A673 (cell line): ENCODE measurements around the gene EMILIN2. TPM values are rescaled to one million over a fixed set of nuclear protein-coding genes. Genes with fewer than 3 reads are reported as not detected.

ENCODE experiments used
- BruUV-seq: library from RNA; stranded (reverse); fragments of 400-500 nt; replicated peaks from 2 replicates; lab custom pipeline; 2021; lab: Mats Ljungman, UMichigan
- CTCF ChIA-PET: fragments of 300-600 bp; sonication (Branson Sonifier 250); formaldehyde crosslinking; loops from one replicate; lab custom pipeline; 2022; ENCODE audit warnings: antibody characterized with exemption; lab: Charles Lee
- POLR2A ChIA-PET: fragments of 300-600 bp; sonication (Branson Sonifier 250); formaldehyde crosslinking; loops from one replicate; lab custom pipeline; 2022; ENCODE audit warnings: antibody characterized with exemption; ENCODE audit not compliant: low non-redundant PET; lab: Charles Lee
- DNase-seq: peaks from one replicate; pipeline ENCODE4 v3.0.0-alpha.2; 2015; ENCODE audit warnings: low spot score
- H3K27ac ChIP-seq: fragments of 200-600 bp; sonication (generic); 2 replicates; pipeline ENCODE4 v1.5.1; 2016; ENCODE audit warnings: mixed run types, low read depth, mild to moderate bottlenecking, mixed read lengths, antibody characterized with exemption, low read length; ENCODE audit not compliant: poor library complexity, severe bottlenecking
- H3K27me3 ChIP-seq: fragments of 200-600 bp; sonication (generic); replicated peaks from 2 replicates; pipeline ENCODE4 v1.6.1; 2017; ENCODE audit warnings: mixed run types, low read depth, mild to moderate bottlenecking, mixed read lengths, antibody characterized with exemption, low read length; ENCODE audit not compliant: insufficient read depth, poor library complexity
- H3K36me3 ChIP-seq: fragments of 200-600 bp; sonication (generic); 2 replicates; pipeline ENCODE4 v1.6.1; 2016; ENCODE audit warnings: mixed run types, mild to moderate bottlenecking, mixed read lengths, antibody characterized with exemption, low read length; ENCODE audit not compliant: insufficient read depth, poor library complexity, severe bottlenecking
- H3K4me1 ChIP-seq: fragments of 200-600 bp; sonication (generic); 2 replicates; pipeline ENCODE4 v1.6.1; 2017; ENCODE audit warnings: mixed run types, mild to moderate bottlenecking, mixed read lengths, antibody characterized with exemption, low read length; ENCODE audit not compliant: insufficient read depth, poor library complexity, severe bottlenecking
- H3K4me3 ChIP-seq: fragments of 200-600 bp; sonication (generic); 2 replicates; pipeline ENCODE4 v1.5.1; 2016; ENCODE audit warnings: low read depth, mixed run types, mild to moderate bottlenecking, mixed read lengths, low read length; ENCODE audit not compliant: poor library complexity, severe bottlenecking
- H3K9me3 ChIP-seq: fragments of 200-600 bp; sonication (generic); 2 replicates; pipeline ENCODE4 v1.6.1; 2016; ENCODE audit warnings: mixed run types, low read depth, mild to moderate bottlenecking, mixed read lengths, antibody characterized with exemption, low read length; ENCODE audit not compliant: poor library complexity, severe bottlenecking
- CTCF ChIP-seq: fragments of 300-800, 200-600 bp; sonication (generic); conservative IDR thresholded peaks from 2 replicates; pipeline ENCODE4 v1.5.1; 2017; ENCODE audit warnings: low read depth, mild to moderate bottlenecking, antibody characterized with exemption, low read length, moderate library complexity, mixed read lengths
- EZH2 ChIP-seq: fragments of 200-600 bp; sonication (generic); IDR thresholded peaks from 2 replicates; pipeline ENCODE4 v1.6.1; 2017; ENCODE audit warnings: borderline replicate concordance, low read depth, mild to moderate bottlenecking, mixed read lengths, antibody characterized with exemption, low read length; ENCODE audit not compliant: poor library complexity, severe bottlenecking
- intact Hi-C: fragments of 100-400 bp; cut with micrococcal nuclease; formaldehyde crosslinking; loops from one replicate; pipeline ENCODE4 v1.10.0; 2022; ENCODE audit not compliant: unreplicated experiment
- total RNA-seq: library from RNA; stranded (reverse); gene quantifications from 2 replicates; pipeline ENCODE4 v1.2.3, GENCODE V29; 2021

The EMILIN2 gene
- total RNA-seq, 1 experiment from 2014 or later: 23.4 TPM

GRCh38 chr18:2907550-2908135 is 60.8 kb downstream of the EMILIN2 start:
- Histone ChIP-seq H3K36me3 (peaks cover 19% of the 10 kb centered on the region), H3K9me3 (no peaks in the 10 kb centered on the region), H3K27me3 (no peaks in the 10 kb centered on the region), H3K4me1 (no peaks in the 10 kb centered on the region), H3K4me3 (peak overlapping the region; percentile 79), H3K27ac (no peak overlapping the region)
- no peak for TF ChIP-seq CTCF
- no peak for DNase-seq
- intact Hi-C loops: loop anchor here (10.0 kb wide), 1 partner anchor 253 kb away; the partner anchor contains the start of gene SMCHD1
- BruUV-seq: no TSS peak
- ChIA-PET CTCF (no interaction called here), POLR2A (no interaction called here)

DNA sequence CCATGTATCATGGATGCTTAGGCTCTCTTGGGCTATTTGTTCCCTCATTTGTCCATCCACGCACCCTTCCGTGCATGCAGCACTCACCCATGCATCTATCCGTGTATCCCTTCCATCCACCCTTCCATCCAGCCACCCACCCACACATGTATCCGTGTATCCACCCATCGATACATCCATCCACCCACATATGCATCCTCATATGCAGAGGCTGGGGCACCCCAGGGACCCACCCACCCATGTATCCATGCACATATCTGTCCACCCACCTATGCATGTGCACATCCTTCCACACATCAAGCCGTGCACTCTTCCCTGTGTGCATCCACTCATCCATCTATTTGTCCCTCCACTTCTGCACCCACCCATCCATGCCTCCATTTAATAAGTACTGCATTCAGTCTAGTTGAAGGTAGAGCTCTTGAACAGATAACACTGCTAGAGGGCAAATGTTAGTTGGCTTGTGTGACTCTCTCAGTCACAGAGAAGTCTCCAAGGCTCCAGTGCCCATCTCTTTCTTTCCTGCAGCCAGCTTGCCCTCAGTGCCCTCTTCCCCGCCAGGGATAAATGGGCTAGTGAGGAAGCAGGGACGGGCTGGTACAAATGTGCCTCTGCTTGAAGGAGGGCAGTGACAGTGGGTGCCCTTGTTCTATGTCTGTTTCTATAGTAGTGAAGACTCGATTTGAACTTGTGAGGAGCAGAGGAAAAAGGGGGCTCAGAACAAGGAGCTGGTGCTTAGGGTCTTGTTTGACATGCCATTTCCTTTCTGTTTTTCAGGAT is 61.5 kb downstream of the EMILIN2 start:
- no peaks in the 10 kb centered on the region for H3K9me3 ChIP-seq
- H3K27ac ChIP-seq: no peak overlapping the region
- no peaks in the 10 kb centered on the region for H3K4me1 ChIP-seq
- no TSS peak for BruUV-seq
- ChIA-PET CTCF (no interaction called here), POLR2A (no interaction called here)
- DNase-seq: no peak
- H3K27me3 ChIP-seq: no peaks in the 10 kb centered on the region
- TF ChIP-seq CTCF (no peak), EZH2 (no peak)
- intact Hi-C loops: loop anchor here (10.0 kb wide), 1 partner anchor 254 kb away; the partner anchor contains the start of gene SMCHD1
- H3K4me3 ChIP-seq: no peak overlapping the region
- peaks cover 24% of the 10 kb centered on the region for H3K36me3 ChIP-seq

GRCh38 chr18:2908946-2909335 is 62.1 kb downstream of the EMILIN2 start:
- no peak for DNase-seq
- Histone ChIP-seq H3K36me3 (peaks cover 29% of the 10 kb centered on the region), H3K27ac (no peak overlapping the region), H3K9me3 (no peaks in the 10 kb centered on the region), H3K4me3 (no peak overlapping the region), H3K27me3 (no peaks in the 10 kb centered on the region), H3K4me1 (no peaks in the 10 kb centered on the region)
- BruUV-seq: no TSS peak
- no peak for TF ChIP-seq EZH2
- TF ChIP-seq CTCF: no peak
- CTCF ChIA-PET: no interaction called here
- POLR2A ChIA-PET: no interaction called here
- intact Hi-C loops: loop anchor here (10.0 kb wide), 1 partner anchor 254 kb away; the partner anchor contains the start of gene SMCHD1
